ENCODE measurements around the gene PHF21A. TPM values are rescaled to one million over a fixed set of nuclear protein-coding genes. Genes with fewer than 3 reads are reported as not detected.

PHF21A gene
- total RNA-seq, 2 experiments from 2014 or later: 37.8 to 38.4 TPM

DNA sequence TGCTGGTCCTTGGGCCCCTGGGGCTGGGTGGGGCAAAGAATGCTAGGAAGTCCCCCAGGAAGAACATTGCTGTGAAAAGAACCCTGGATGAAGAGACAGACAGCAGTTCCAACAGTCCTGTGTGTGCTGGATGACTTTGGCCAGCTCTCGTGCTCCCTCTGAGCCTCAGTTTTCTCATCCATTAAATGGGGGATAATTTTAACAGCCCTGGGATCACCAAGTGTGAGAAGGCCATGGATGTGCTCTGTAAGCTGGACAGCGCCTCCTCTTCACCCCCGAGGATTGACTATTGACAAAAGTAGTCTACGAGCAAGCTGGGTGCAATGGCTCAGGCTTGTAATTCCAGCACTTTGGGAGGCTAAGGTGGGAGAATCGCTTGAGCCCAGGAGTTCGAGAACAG, 196.3 kb downstream of the PHF21A start:
- H3K4me1 Mint-ChIP-seq: peaks cover 21% of the 10 kb centered on the region
- ChIA-PET POLR2A (no interaction called here), CTCF (interaction anchor here (0.5 to 1.1 kb wide), 3 partner anchors 40 to 156 kb away, joined by 3 to 4 read pairs (median 3); no protein-coding TSS in a partner anchor)
- H3K27ac Mint-ChIP-seq: no peak overlapping the region
- H3K9me3 Mint-ChIP-seq: no peaks in the 10 kb centered on the region
- H3K36me3 Mint-ChIP-seq (ENCODE audit: low read depth): peaks cover 4% of the 10 kb centered on the region
- H3K27me3 Mint-ChIP-seq: peaks cover 22% of the 10 kb centered on the region
- DNase-seq: no peak
- no peak overlapping the region for H3K4me3 Mint-ChIP-seq

GRCh38 chr11:45924036-45924915, 197.0 kb downstream of the PHF21A start:
- DNase-seq: no peak
- H3K4me3 Mint-ChIP-seq: no peak overlapping the region
- CTCF ChIA-PET: interaction anchor here (0.6 to 1.1 kb wide), 2 partner anchors 41 to 50 kb away, joined by 3 to 4 read pairs; no protein-coding TSS in a partner anchor

GRCh38 chr11:45922425-45923082, 198.7 kb downstream of the PHF21A start, which contains the start of gene LARGE2:
LARGE2 (plus strand) TSS chr11:45922656; CDS start chr11:45922883, 227 bp downstream.
- peak within 1 kb of the TSS; percentile 54 for H3K4me3 Mint-ChIP-seq
- H3K27me3 Mint-ChIP-seq: peaks cover 22% of the 10 kb centered on the region
- CTCF ChIA-PET: interaction anchor here (1.3 kb wide), 1 partner anchor 20 kb away, joined by 3 read pairs; no protein-coding TSS in a partner anchor
- POLR2A ChIA-PET: no interaction called here
- H3K27ac Mint-ChIP-seq: peak within 1 kb of the TSS; percentile 13
- DNase-seq: peak; percentile 5
- H3K36me3 Mint-ChIP-seq (ENCODE audit: low read depth): peaks cover 4% of the 10 kb centered on the region
- peaks cover 33% of the 10 kb centered on the region for H3K4me1 Mint-ChIP-seq
- no peaks in the 10 kb centered on the region for H3K9me3 Mint-ChIP-seq

More at GRCh38 chr11:45924036-45924915, 197.0 kb downstream of the PHF21A start:
- peaks cover 22% of the 10 kb centered on the region for H3K4me1 Mint-ChIP-seq
- H3K27me3 Mint-ChIP-seq: peaks cover 22% of the 10 kb centered on the region
- peaks cover 4% of the 10 kb centered on the region for H3K36me3 Mint-ChIP-seq (ENCODE audit: low read depth)
- no peaks in the 10 kb centered on the region for H3K9me3 Mint-ChIP-seq
- no peak overlapping the region for H3K27ac Mint-ChIP-seq
- POLR2A ChIA-PET: interaction anchor here (0.6 kb wide), 1 partner anchor 41 kb away, joined by 4 read pairs; no protein-coding TSS in a partner anchor

DNA sequence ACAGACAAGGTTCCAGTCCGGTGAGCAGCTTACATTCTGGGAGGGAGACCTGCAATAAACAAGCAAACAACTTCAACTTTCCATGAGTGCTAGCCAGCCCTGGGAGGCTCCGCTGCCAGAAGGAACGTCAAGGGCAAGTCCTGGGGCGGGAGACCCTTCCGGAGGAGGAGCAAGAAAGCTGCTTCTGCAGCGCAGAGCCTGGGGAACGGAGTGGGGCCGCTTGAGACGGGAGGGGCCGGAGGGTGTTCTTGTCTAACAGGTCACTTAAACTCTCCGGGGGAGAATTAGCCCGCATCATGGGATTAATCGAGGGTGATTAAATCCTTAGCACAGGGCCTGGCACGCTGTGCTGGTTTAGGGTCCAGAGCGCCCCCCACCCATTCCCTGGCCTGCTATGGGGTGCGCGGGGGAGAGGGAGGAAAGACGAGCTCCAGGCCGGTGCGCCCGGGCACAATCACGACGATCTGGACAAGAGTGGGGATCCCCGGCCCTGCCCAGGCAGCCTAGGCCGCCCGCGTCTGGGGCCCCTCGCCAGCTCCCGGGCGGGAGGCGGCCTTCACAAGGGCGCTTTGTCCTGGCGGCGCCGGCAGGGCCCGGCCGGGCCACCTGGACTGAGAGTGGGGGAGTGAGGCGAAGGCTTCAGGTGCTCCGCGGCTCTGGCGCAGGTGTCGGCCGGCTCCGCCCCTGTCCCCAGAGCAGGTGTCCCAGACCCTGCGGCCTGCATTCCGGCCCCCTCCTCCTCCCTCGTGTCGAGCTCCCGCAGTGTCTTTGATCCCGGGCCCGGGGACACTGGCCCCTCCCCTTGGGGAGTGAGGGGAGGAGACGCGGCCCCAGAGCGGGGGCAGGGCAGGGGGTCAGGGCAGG, 199.5 kb downstream of the PHF21A start:
- ChIA-PET CTCF (interaction anchor here (0.9 to 1.3 kb wide), 2 partner anchors 11 to 20 kb away, joined by 3 read pairs; no protein-coding TSS in a partner anchor), POLR2A (no interaction called here)
- Mint-ChIP-seq H3K27ac (peak overlapping the region; percentile 13), H3K4me3 (peak overlapping the region; percentile 19), H3K27me3 (peaks cover 22% of the 10 kb centered on the region), H3K36me3 (ENCODE audit: low read depth) (peaks cover 4% of the 10 kb centered on the region), H3K4me1 (peaks cover 33% of the 10 kb centered on the region), H3K9me3 (no peaks in the 10 kb centered on the region)
- DNase-seq: no peak

GRCh38 chr11:45920531-45921477, 200.4 kb downstream of the PHF21A start:
- H3K4me3 Mint-ChIP-seq: no peak overlapping the region
- ChIA-PET POLR2A (no interaction called here), CTCF (interaction anchor here (0.9 to 2.8 kb wide), 4 partner anchors 8 to 44 kb away, joined by 3 to 10 read pairs (median 3); no protein-coding TSS in a partner anchor)
- peaks cover 4% of the 10 kb centered on the region for H3K36me3 Mint-ChIP-seq (ENCODE audit: low read depth)
- H3K9me3 Mint-ChIP-seq: no peaks in the 10 kb centered on the region
- no peak for DNase-seq
- no peak overlapping the region for H3K27ac Mint-ChIP-seq
- peaks cover 22% of the 10 kb centered on the region for H3K27me3 Mint-ChIP-seq
- peaks cover 41% of the 10 kb centered on the region for H3K4me1 Mint-ChIP-seq

DNA sequence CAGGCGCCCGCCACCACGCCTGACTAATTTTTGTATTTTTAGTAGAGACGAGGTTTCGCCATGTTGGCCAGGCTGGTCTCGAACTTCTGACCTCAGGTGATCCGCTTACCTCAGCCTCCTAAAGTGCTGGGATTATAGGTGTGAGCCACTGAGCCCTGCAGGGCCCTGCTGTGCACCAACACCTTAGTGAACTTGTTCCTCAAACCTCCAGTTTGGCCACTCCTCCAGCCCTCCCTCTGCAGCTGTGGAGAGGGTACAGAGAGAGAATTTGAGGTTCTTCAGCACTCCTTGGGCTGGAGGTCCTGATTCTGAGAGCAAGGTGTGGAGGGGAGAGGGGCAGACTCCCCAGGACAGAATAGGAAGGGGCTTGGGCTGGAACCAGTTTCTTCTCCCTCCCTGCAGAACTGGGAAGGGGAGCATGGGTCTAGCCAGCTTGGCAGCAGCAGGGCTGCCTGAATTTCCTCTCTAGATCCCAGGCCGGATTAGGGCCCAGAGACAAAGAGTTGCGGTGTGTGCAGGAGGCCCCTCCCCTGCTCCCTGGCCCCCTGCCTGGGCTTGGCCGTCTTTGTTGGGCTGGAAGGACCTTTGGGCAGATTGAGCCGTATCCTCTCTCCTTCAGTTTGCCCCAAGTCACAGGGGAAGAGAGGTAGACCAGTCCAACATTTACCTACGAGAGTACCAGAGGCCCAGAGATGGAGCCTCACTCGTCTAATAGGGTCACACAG, 201.3 kb downstream of the PHF21A start:
- no peak for DNase-seq
- peak overlapping the region; percentile 34 for H3K4me3 Mint-ChIP-seq

DNA sequence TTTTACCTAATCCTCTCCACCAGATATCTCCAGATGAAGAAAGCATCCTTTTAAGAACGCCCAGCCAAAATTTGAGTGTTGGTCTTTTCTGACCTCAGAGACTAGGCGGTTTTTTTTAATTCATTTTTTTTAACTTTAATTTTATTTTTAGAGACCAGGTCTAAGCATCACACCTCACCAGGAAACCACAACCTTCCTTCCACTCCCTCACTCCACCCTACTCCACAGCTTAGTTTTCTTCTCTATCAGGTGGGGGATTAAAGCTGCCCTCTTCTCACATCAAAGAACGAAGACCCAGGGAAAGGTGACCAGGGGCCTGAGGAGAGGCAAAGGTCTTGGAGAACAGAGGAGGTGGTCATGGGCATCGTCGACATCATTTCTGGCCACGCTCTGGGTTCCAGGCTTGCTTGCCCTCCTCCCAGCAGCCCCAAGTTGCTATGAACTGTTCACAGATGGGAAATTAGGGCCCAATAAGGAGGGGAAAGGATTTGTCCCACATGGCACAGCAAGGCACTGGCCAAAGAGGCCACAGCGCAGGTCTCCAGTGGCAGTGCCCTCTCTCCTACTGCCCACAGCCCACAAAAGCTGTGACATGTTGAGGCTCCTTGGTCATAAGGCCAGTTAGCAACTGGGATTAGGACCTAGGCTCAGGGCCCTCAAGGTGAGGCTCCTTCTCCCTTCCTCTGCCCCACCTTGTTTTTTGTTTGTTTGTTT, 202.1 kb downstream of the PHF21A start:
- H3K4me3 Mint-ChIP-seq: peak overlapping the region; percentile 93
- POLR2A ChIA-PET: interaction anchor here (0.6 kb wide), 1 partner anchor 9 kb away, joined by 3 read pairs; no protein-coding TSS in a partner anchor

More for the DNA sequence above, 201.3 kb downstream of the PHF21A start:
- Mint-ChIP-seq H3K9me3 (no peaks in the 10 kb centered on the region), H3K4me1 (peaks cover 47% of the 10 kb centered on the region), H3K27me3 (peaks cover 22% of the 10 kb centered on the region), H3K27ac (peak overlapping the region; percentile 99), H3K36me3 (ENCODE audit: low read depth) (peaks cover 12% of the 10 kb centered on the region)
- CTCF ChIA-PET: interaction anchor here (1.2 to 2.8 kb wide), 2 partner anchors 9 to 45 kb away, joined by 3 to 10 read pairs; no protein-coding TSS in a partner anchor
- POLR2A ChIA-PET: no interaction called here

DNA sequence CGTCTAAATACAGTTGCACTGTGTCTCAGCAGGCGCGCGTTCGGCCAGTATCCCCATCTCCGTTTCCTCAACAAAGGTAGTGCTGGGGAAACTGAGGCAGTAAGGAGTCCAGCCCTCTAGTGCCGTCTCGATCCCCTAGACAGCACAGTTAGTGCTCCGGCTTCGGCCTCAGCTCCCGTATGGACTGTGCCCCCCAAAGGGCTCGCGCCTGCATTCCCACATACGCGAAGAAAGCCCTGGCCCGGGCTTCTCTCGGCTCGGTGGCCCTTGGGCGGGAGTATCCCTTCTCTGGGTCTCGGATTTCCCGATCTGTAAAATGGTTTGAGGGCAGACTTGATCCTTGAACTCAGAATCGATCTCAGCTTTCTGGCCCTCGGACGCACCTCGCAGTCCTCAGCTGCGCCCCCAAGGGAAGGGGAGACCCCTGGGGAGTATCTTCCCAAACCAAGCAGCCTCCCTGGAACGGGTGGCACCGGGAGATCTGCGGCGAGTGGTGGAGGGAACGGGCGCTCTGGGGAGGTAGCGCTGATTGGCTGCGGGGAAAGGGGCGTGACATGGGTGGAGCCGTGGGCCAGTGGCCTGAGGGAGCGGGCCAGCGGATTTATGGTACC, 202.8 kb downstream of the PHF21A start:
- DNase-seq: peak; percentile 70
- Mint-ChIP-seq H3K27me3 (peaks cover 9% of the 10 kb centered on the region), H3K4me1 (peaks cover 46% of the 10 kb centered on the region), H3K27ac (peak overlapping the region; percentile 99), H3K36me3 (ENCODE audit: low read depth) (peaks cover 19% of the 10 kb centered on the region), H3K9me3 (no peaks in the 10 kb centered on the region), H3K4me3 (peak overlapping the region; percentile 93)
- CTCF ChIA-PET: interaction anchor here (1.1 to 2.8 kb wide), 2 partner anchors 10 to 76 kb away, joined by 4 to 10 read pairs; no protein-coding TSS in a partner anchor
- POLR2A ChIA-PET: interaction anchor here (0.6 kb wide), 1 partner anchor 9 kb away, joined by 3 read pairs; no protein-coding TSS in a partner anchor

More for the DNA sequence above, 202.1 kb downstream of the PHF21A start:
- peak overlapping the region; percentile 99 for H3K27ac Mint-ChIP-seq
- H3K36me3 Mint-ChIP-seq (ENCODE audit: low read depth): peaks cover 16% of the 10 kb centered on the region
- DNase-seq: no peak
- CTCF ChIA-PET: interaction anchor here (1.2 to 2.8 kb wide), 2 partner anchors 10 to 46 kb away, joined by 3 to 10 read pairs; no protein-coding TSS in a partner anchor
- H3K9me3 Mint-ChIP-seq: no peaks in the 10 kb centered on the region
- peaks cover 13% of the 10 kb centered on the region for H3K27me3 Mint-ChIP-seq
- H3K4me1 Mint-ChIP-seq: peaks cover 47% of the 10 kb centered on the region

DNA sequence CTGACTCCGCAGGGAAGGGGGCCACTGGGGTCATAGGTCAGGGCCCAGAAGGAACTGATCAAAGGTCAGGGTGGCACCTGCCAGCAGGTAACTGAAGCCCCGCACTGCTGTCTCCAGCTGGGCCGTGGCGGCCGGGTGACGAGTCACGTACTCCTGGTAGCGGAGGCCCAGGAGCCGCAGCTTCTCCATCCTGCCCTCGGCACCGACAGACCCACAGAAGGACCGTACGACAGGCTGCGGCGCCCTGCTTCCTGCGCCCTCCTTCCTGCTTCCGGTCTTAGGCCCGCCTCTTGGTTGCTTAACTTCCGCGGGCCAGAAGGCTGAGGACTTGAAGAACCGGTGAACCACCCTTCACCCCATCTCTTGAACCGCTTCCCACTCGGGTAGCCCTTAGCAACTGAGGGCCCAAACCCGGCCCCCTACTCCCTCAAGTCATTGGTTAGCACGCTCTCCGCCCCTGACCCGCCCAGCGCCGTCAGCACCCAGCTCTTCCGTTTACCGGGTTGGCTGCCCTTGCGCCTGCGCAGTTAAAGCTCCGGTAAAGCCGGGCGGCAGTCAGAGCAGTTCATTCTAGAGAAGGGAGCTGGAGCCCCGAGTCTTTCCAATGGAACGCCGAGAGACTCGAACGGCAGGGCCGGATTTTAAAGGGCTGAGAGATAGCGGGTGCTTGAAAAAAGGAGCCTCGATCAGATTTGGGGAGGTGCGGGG, 203.5 kb downstream of the PHF21A start, which contains the start of gene PEX16:
PEX16 (minus strand) TSS at position 255 of the 708 bp plus-strand sequence; CDS start at position 189, 66 bp downstream.
- H3K27ac Mint-ChIP-seq: peak within 1 kb of the TSS; percentile 99
- peaks cover 43% of the 10 kb centered on the region for H3K4me1 Mint-ChIP-seq
- H3K4me3 Mint-ChIP-seq: peak within 1 kb of the TSS; percentile 93
- H3K9me3 Mint-ChIP-seq: no peaks in the 10 kb centered on the region
- DNase-seq: peak; percentile 97
- peaks cover 17% of the 10 kb centered on the region for H3K36me3 Mint-ChIP-seq (ENCODE audit: low read depth)
- ChIA-PET CTCF (interaction anchor here (0.6 to 2.8 kb wide), 4 partner anchors 10 to 971 kb away, joined by 3 to 10 read pairs (median 4); partner anchors contain the start of gene FREY1), POLR2A (interaction anchor here (0.6 kb wide), 2 partner anchors 62 to 321 kb away, joined by 3 to 4 read pairs; no protein-coding TSS in a partner anchor)
- H3K27me3 Mint-ChIP-seq: peaks cover 6% of the 10 kb centered on the region
